WTC11 (cell line): ENCODE data around the gene PTPRN2. TPM values are rescaled to one million over a fixed set of nuclear protein-coding genes. Genes with fewer than 3 reads are reported as not detected.

Experiments used
- ATAC-seq: fragments of 200-7000 bp; cut with Tn5 transposase; 2 replicates; pipeline ENCODE4 v1.10.0; 2021; ENCODE audit warnings: mild to moderate bottlenecking, moderate library complexity
- CTCF ChIA-PET: fragments of 300-600 bp; sonication (Branson Sonifier 250); formaldehyde crosslinking; loops from one replicate; lab custom pipeline; 2021; ENCODE audit warnings: antibody characterized with exemption; lab: Charles Lee
- POLR2A ChIA-PET: fragments of 350-600 bp; sonication (Branson Sonifier 250); formaldehyde crosslinking; loops from one replicate; lab custom pipeline; 2021; ENCODE audit warnings: antibody characterized with exemption; lab: Charles Lee
- DNase-seq: peaks from one replicate; pipeline ENCODE4 v3.0.0; 2021; ENCODE audit warnings: low spot score
- H3K27ac Mint-ChIP-seq: 2 replicates; pipeline ENCODE4 v1.8.0; 2021; ENCODE audit warnings: mixed read lengths
- H3K27me3 Mint-ChIP-seq: 2 replicates; pipeline ENCODE4 v1.8.0; 2021; ENCODE audit warnings: low read depth, mild to moderate bottlenecking, moderate library complexity, mixed read lengths
- H3K36me3 Mint-ChIP-seq: 2 replicates; pipeline ENCODE4 v1.8.0; 2021; ENCODE audit warnings: mixed read lengths
- H3K4me1 Mint-ChIP-seq: 2 replicates; pipeline ENCODE4 v1.8.0; 2022; ENCODE audit warnings: mixed read lengths
- H3K4me3 Mint-ChIP-seq: 2 replicates; pipeline ENCODE4 v1.8.0; 2021; ENCODE audit warnings: mild to moderate bottlenecking, moderate library complexity, mixed read lengths
- H3K9me3 Mint-ChIP-seq: 2 replicates; pipeline ENCODE4 v1.8.0; 2021; ENCODE audit warnings: mixed read lengths
- CREM ChIP-seq: sonication (generic); formaldehyde crosslinking; IDR thresholded peaks from 2 replicates; pipeline ENCODE4 v1.8.1; 2022; ENCODE audit warnings: mild to moderate bottlenecking, missing genetic modification reagents, moderate library complexity
- ELF4 ChIP-seq: sonication (generic); formaldehyde crosslinking; IDR thresholded peaks from 2 replicates; pipeline ENCODE4 v1.8.1; 2022; ENCODE audit warnings: low read depth, mild to moderate bottlenecking, moderate library complexity, missing genetic modification reagents
- EMX1 ChIP-seq: fragments of 250-450 bp; sonication (Bioruptor Pico); IDR thresholded peaks from 2 replicates; pipeline ENCODE4 v1.8.0; 2021; ENCODE audit warnings: mild to moderate bottlenecking
- FOXP1 ChIP-seq: sonication (generic); formaldehyde crosslinking; IDR thresholded peaks from 2 replicates; pipeline ENCODE4 v1.8.0; 2022; ENCODE audit warnings: missing genetic modification reagents, mild to moderate bottlenecking, moderate library complexity, borderline replicate concordance
- HMGA2 ChIP-seq: fragments of 250-450 bp; sonication (Bioruptor Pico); IDR thresholded peaks from 2 replicates; pipeline ENCODE4 v1.4.0; 2021; ENCODE audit warnings: mild to moderate bottlenecking, moderate library complexity
- IRF2 ChIP-seq: sonication (generic); formaldehyde crosslinking; IDR thresholded peaks from 2 replicates; pipeline ENCODE4 v1.8.0; 2022; ENCODE audit warnings: low read depth, missing genetic modification reagents, borderline replicate concordance
- JUN ChIP-seq: sonication (generic); formaldehyde crosslinking; IDR thresholded peaks from 2 replicates; pipeline ENCODE4 v1.8.0; 2023; ENCODE audit warnings: mild to moderate bottlenecking, missing genetic modification reagents
- KAT7 ChIP-seq: sonication (generic); formaldehyde crosslinking; IDR thresholded peaks from 2 replicates; pipeline ENCODE4 v1.8.1; 2023; ENCODE audit warnings: missing genetic modification reagents, mild to moderate bottlenecking, borderline replicate concordance
- NFATC4 ChIP-seq: fragments of 250-450 bp; sonication (Bioruptor Pico); IDR thresholded peaks from 2 replicates; pipeline ENCODE4 v1.9.0; 2021; ENCODE audit warnings: mild to moderate bottlenecking
- NR1H2 ChIP-seq: sonication (generic); formaldehyde crosslinking; IDR thresholded peaks from 2 replicates; pipeline ENCODE4 v1.9.0; 2021; ENCODE audit warnings: mild to moderate bottlenecking, moderate library complexity, missing genetic modification reagents
- PRRX2 ChIP-seq: fragments of 250-450 bp; sonication (Bioruptor Pico); IDR thresholded peaks from 2 replicates; pipeline ENCODE4 v1.8.0; 2021; ENCODE audit warnings: mild to moderate bottlenecking
- RELA ChIP-seq: sonication (generic); formaldehyde crosslinking; IDR thresholded peaks from 2 replicates; pipeline ENCODE4 v1.8.1; 2022; ENCODE audit warnings: missing genetic modification reagents, mild to moderate bottlenecking, borderline replicate concordance
- TCF7 ChIP-seq: sonication (generic); formaldehyde crosslinking; IDR thresholded peaks from 2 replicates; pipeline ENCODE4 v1.8.0; 2022; ENCODE audit warnings: mild to moderate bottlenecking, low read depth, missing genetic modification reagents, moderate library complexity
- ZNF138 ChIP-seq: sonication (generic); formaldehyde crosslinking; conservative IDR thresholded peaks from 2 replicates; pipeline ENCODE4 v1.8.1; 2022; ENCODE audit warnings: mild to moderate bottlenecking, moderate library complexity, missing genetic modification reagents
- ZNF396 ChIP-seq: fragments of 250-450 bp; sonication (Bioruptor Pico); IDR thresholded peaks from 2 replicates; pipeline ENCODE4 v1.8.0; 2021; ENCODE audit warnings: mild to moderate bottlenecking, moderate library complexity, borderline replicate concordance
- total RNA-seq: library from RNA; stranded (reverse); gene quantifications from 3 replicates; pipeline ENCODE4 v1.2.3, GENCODE V29; 2021
- TF ChIP-seq, protein P1 (sequence below): sonication (generic); formaldehyde crosslinking; IDR thresholded peaks from 2 replicates; pipeline ENCODE4 v1.8.0; 2023; ENCODE audit warnings: mild to moderate bottlenecking, missing genetic modification reagents
- TF ChIP-seq, protein P2 (sequence below): sonication (generic); formaldehyde crosslinking; IDR thresholded peaks from 2 replicates; pipeline ENCODE4 v1.8.1; 2023; ENCODE audit warnings: mild to moderate bottlenecking, missing genetic modification reagents
- TF ChIP-seq, protein P3 (sequence below): fragments of 250-450 bp; sonication (Bioruptor Pico); IDR thresholded peaks from 2 replicates; pipeline ENCODE4 v1.9.0; 2021; ENCODE audit warnings: mild to moderate bottlenecking
- TF ChIP-seq, protein P4 (sequence below): sonication (generic); formaldehyde crosslinking; IDR thresholded peaks from 2 replicates; pipeline ENCODE4 v1.8.1; 2023; ENCODE audit warnings: mild to moderate bottlenecking, missing genetic modification reagents, moderate library complexity
- TF ChIP-seq, protein P5 (sequence below): fragments of 250-450 bp; sonication (Bioruptor Pico); conservative IDR thresholded peaks from 2 replicates; pipeline ENCODE4 v1.9.0; 2021; ENCODE audit warnings: mild to moderate bottlenecking
- TF ChIP-seq, protein P6 (sequence below): sonication (generic); formaldehyde crosslinking; IDR thresholded peaks from 2 replicates; pipeline ENCODE4 v1.8.0; 2022; ENCODE audit warnings: missing genetic modification reagents

PTPRN2 gene
- total RNA-seq, 1 experiment from 2014 or later, result 4.7 TPM

DNA sequence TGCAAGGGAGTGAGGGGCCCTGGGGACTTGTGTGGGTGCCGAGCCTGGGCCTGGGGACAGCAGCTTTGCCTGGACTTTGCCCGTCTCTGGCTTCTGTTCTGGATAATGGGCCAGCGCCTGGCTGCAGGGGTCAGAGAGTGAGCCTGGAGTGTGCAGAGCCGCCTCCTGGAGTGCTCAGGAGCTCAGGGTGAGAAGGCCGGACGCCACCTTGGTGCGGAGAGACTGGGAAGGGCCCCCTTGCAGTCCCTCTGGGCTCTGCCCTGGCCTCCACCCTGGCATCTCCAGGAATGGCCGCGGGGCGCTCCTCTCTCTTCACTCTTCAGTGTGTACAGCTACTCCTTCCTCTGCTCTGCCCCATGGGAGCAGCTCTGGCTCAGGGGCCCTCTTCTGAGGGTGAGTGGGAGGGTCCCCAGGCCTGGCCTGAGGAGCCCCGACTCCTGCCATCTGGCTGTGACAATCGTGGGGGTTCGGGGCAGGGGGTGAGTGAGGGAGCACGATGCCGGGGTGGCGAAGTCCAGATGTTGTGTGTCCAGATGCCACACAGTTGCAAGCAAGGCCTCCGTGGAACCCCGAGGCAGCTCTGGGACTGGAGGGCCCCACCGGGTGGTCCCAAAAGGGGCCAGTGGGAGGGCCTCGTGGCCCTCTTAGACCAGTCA is 1063.7 kb downstream of the PTPRN2 start (continued):
- no peak for TF ChIP-seq TCF7 (CRISPR knock-in tag)
- TF ChIP-seq, protein P1, sequence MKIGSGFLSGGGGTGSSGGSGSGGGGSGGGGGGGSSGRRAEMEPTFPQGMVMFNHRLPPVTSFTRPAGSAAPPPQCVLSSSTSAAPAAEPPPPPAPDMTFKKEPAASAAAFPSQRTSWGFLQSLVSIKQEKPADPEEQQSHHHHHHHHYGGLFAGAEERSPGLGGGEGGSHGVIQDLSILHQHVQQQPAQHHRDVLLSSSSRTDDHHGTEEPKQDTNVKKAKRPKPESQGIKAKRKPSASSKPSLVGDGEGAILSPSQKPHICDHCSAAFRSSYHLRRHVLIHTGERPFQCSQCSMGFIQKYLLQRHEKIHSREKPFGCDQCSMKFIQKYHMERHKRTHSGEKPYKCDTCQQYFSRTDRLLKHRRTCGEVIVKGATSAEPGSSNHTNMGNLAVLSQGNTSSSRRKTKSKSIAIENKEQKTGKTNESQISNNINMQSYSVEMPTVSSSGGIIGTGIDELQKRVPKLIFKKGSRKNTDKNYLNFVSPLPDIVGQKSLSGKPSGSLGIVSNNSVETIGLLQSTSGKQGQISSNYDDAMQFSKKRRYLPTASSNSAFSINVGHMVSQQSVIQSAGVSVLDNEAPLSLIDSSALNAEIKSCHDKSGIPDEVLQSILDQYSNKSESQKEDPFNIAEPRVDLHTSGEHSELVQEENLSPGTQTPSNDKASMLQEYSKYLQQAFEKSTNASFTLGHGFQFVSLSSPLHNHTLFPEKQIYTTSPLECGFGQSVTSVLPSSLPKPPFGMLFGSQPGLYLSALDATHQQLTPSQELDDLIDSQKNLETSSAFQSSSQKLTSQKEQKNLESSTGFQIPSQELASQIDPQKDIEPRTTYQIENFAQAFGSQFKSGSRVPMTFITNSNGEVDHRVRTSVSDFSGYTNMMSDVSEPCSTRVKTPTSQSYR (CRISPR knock-in tag), result no peak
- no peak for TF ChIP-seq IRF2 (CRISPR knock-in tag)

DNA sequence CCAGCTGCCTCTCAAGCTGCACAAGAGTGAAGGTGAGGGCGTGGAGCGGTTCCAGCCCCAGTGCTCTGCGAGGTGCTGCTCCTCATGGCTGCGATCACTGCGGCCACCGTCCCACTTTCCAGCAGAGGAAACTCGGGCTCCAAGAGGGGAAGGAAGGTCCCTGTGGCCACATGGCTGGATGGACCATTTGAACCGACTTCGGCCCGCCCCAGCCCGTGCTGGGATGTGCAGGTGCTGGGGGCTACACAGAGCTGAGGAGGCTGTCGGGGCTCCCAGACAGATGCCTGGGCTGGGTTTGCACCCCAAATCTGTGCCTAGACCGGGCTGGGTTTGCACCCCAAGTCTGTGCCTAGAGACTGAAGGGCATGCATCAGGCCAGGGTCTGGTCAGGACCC is 1064.3 kb downstream of the PTPRN2 start:
- Mint-ChIP-seq H3K36me3 (0 out of 2 replicates have a peak, but pooled peaks cover 2% of the 10 kb centered on the region), H3K4me1 (no peaks in the 10 kb centered on the region), H3K27ac (no peak overlapping the region), H3K9me3 (peaks cover 17% of the 10 kb centered on the region), H3K27me3 (peaks cover 15% of the 10 kb centered on the region), H3K4me3 (no peak overlapping the region)
- POLR2A ChIA-PET, result no interaction called here
- TF ChIP-seq JUN (CRISPR knock-in tag) (no peak), ELF4 (CRISPR knock-in tag) (no peak), FOXP1 (CRISPR knock-in tag) (no peak), RELA (no peak), EMX1 (CRISPR knock-in tag) (no peak), CREM (CRISPR knock-in tag) (no peak), ZNF138 (CRISPR knock-in tag) (no peak), NR1H2 (CRISPR knock-in tag) (no peak)
- TF ChIP-seq, protein P2, sequence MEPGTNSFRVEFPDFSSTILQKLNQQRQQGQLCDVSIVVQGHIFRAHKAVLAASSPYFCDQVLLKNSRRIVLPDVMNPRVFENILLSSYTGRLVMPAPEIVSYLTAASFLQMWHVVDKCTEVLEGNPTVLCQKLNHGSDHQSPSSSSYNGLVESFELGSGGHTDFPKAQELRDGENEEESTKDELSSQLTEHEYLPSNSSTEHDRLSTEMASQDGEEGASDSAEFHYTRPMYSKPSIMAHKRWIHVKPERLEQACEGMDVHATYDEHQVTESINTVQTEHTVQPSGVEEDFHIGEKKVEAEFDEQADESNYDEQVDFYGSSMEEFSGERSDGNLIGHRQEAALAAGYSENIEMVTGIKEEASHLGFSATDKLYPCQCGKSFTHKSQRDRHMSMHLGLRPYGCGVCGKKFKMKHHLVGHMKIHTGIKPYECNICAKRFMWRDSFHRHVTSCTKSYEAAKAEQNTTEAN, result no peak
- TF ChIP-seq, protein P3, sequence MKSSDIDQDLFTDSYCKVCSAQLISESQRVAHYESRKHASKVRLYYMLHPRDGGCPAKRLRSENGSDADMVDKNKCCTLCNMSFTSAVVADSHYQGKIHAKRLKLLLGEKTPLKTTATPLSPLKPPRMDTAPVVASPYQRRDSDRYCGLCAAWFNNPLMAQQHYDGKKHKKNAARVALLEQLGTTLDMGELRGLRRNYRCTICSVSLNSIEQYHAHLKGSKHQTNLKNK, result no peak
- TF ChIP-seq, protein P4, sequence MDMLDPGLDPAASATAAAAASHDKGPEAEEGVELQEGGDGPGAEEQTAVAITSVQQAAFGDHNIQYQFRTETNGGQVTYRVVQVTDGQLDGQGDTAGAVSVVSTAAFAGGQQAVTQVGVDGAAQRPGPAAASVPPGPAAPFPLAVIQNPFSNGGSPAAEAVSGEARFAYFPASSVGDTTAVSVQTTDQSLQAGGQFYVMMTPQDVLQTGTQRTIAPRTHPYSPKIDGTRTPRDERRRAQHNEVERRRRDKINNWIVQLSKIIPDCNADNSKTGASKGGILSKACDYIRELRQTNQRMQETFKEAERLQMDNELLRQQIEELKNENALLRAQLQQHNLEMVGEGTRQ (CRISPR knock-in tag), result no peak
- TF ChIP-seq, protein P5, sequence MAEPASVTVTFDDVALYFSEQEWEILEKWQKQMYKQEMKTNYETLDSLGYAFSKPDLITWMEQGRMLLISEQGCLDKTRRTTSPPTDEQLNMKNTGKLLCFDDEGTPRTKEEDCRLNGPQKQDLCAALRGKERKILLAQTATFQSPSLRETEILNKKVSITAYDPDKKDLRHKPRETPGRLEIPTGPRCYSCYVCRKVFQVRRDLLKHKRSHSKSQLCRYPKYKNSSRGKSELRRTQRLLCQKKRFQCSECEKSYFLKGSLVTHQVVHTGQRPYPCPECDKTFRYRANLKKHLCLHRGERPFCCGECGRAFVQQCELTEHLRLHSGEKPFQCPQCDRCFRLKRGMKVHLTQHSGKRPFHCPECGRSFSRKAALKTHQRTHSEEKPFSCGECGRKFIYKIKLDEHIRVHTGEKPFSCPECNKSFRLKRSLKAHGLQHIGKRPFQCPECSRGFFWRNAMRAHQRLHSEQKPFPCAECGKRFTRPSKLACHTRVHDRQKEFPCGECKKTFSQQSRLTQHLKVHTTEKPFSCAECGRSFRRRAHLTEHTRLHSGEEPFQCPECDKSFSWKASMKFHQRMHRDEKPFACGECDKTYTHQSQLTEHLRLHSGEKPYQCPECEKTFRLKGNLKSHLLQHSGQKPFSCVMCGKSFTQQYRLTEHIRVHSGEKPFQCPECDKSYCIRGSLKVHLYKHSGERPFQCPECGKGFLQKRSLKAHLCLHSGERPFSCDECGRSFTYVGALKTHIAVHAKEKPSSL, result no peak
- CTCF ChIA-PET, result interaction anchor here (3.7 kb wide), 1 partner anchor 49 kb away, joined by 18 read pairs; no protein-coding TSS in a partner anchor
- DNase-seq (no peak), ATAC-seq (no peak)

DNA sequence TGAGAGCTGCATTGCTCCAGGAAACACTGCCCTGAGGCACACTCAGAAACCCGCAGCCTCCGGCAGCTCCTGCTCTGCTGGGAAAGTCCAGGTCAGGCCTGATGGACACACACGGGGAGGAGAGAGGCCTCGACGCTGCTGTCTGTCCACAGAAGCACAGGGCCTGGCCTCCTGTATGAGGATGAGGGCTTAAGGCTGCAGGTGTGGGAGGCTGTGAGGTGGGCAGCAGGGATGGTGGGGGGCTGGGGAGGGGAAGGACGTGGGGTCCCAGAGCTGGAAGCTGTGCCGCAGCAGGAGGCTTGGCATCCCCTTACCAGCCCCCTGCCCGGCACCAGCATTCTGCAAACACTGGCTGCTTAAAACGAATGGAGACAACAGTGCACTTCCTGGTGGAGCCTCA is 1064.7 kb downstream of the PTPRN2 start:
- H3K9me3 Mint-ChIP-seq, result peaks cover 17% of the 10 kb centered on the region
- H3K27ac Mint-ChIP-seq, result no peak overlapping the region
- H3K4me1 Mint-ChIP-seq, result no peaks in the 10 kb centered on the region
- CTCF ChIA-PET, result interaction anchor here (3.7 kb wide), 1 partner anchor 48 kb away, joined by 18 read pairs; no protein-coding TSS in a partner anchor
- peaks cover 15% of the 10 kb centered on the region for H3K27me3 Mint-ChIP-seq
- ATAC-seq (no peak), DNase-seq (no peak)
- POLR2A ChIA-PET, result no interaction called here
- no peak overlapping the region for H3K4me3 Mint-ChIP-seq
- 0 out of 2 replicates have a peak, but pooled peaks cover 2% of the 10 kb centered on the region for H3K36me3 Mint-ChIP-seq
- TF ChIP-seq, protein P4 (CRISPR knock-in tag), result no peak
- no peak for TF ChIP-seq HMGA2 (CRISPR knock-in tag)
- no peak for TF ChIP-seq PRRX2
- no peak for TF ChIP-seq KAT7
- TF ChIP-seq, protein P6, sequence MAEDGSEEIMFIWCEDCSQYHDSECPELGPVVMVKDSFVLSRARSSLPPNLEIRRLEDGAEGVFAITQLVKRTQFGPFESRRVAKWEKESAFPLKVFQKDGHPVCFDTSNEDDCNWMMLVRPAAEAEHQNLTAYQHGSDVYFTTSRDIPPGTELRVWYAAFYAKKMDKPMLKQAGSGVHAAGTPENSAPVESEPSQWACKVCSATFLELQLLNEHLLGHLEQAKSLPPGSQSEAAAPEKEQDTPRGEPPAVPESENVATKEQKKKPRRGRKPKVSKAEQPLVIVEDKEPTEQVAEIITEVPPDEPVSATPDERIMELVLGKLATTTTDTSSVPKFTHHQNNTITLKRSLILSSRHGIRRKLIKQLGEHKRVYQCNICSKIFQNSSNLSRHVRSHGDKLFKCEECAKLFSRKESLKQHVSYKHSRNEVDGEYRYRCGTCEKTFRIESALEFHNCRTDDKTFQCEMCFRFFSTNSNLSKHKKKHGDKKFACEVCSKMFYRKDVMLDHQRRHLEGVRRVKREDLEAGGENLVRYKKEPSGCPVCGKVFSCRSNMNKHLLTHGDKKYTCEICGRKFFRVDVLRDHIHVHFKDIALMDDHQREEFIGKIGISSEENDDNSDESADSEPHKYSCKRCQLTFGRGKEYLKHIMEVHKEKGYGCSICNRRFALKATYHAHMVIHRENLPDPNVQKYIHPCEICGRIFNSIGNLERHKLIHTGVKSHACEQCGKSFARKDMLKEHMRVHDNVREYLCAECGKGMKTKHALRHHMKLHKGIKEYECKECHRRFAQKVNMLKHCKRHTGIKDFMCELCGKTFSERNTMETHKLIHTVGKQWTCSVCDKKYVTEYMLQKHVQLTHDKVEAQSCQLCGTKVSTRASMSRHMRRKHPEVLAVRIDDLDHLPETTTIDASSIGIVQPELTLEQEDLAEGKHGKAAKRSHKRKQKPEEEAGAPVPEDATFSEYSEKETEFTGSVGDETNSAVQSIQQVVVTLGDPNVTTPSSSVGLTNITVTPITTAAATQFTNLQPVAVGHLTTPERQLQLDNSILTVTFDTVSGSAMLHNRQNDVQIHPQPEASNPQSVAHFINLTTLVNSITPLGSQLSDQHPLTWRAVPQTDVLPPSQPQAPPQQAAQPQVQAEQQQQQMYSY (CRISPR knock-in tag), result no peak
- TF ChIP-seq ZNF396 (CRISPR knock-in tag), result no peak
- TF ChIP-seq NFATC4 (CRISPR knock-in tag), result no peak
